ENCODE results near the gene VPS13D.
A peak's percentile ranks its signal among the peaks of the same experiment; 100 is the strongest.

GRCh38 chr1:12184008-12184681, 45.7 kb upstream of the VPS13D start:
- TF ChIP-seq JUN (IDR thresholded peaks at IDR 0.05; ENCODE audit: borderline replicate concordance, insufficient read depth, insufficient read length, low read depth): peak; percentile 22
- peak; percentile 42 to 55 for TF ChIP-seq CTCF (IDR thresholded peaks at IDR 0.05; ENCODE audit: extremely low read depth in 1 of 2, insufficient read depth in 1 of 2, low read depth in 1 of 2, low read length in 2 of 2)
- no peak for TF ChIP-seq EZH2 (IDR thresholded peaks at IDR 0.05; ENCODE audit: borderline replicate concordance, low read depth, low read length, severe bottlenecking)

All from endothelial cell of umbilical vein (primary cell).